IPS DF 4.7 (cell line): ENCODE measurements around the gene PHLPP2.
"Not testable (repeated sequence)": the region's sequence is repeated elsewhere in the genome, so short reads cannot be mapped to it uniquely, and the experiment has no call there.

Experiments
- DNase-seq: peaks from one replicate; pipeline ENCODE4 v3.0.0-alpha.2; 2013; ENCODE audit warnings: low spot score; ENCODE audit errors: extremely low read depth

The PHLPP2 gene

GRCh38 chr16:71721066-71721740 is 3.3 kb downstream of the PHLPP2 start:
- DNase-seq = no peak

- DNase-seq = no peak
These were observed 12.0 kb downstream of the PHLPP2 start for GRCh38 chr16:71712501-71712900.

GRCh38 chr16:71711789-71712188 is 12.7 kb downstream of the PHLPP2 start:
- no peak for DNase-seq

GRCh38 chr16:71709229-71709781 is 15.2 kb downstream of the PHLPP2 start:
- no peak for DNase-seq

GRCh38 chr16:71708696-71709095 is 15.8 kb downstream of the PHLPP2 start:
- no peak for DNase-seq

- DNase-seq = no peak
These were observed 17.3 kb downstream of the PHLPP2 start for GRCh38 chr16:71707199-71707598.

- no peak for DNase-seq
These were observed 18.5 kb downstream of the PHLPP2 start for GRCh38 chr16:71706046-71706445.

- no peak for DNase-seq
These were observed 21.2 kb downstream of the PHLPP2 start for GRCh38 chr16:71703333-71703732.

GRCh38 chr16:71700831-71701230 is 23.7 kb downstream of the PHLPP2 start:
- DNase-seq = no peak

GRCh38 chr16:71698491-71698890 is 26.0 kb downstream of the PHLPP2 start:
- no peak for DNase-seq

GRCh38 chr16:71693164-71693563 is 31.3 kb downstream of the PHLPP2 start:
- DNase-seq = no peak

- DNase-seq = no peak
These were observed 34.6 kb downstream of the PHLPP2 start for GRCh38 chr16:71689901-71690300.

- DNase-seq = no peak
These were observed 36.6 kb downstream of the PHLPP2 start for GRCh38 chr16:71687861-71688260.

- DNase-seq = not testable (repeated sequence)
These were observed 40.2 kb downstream of the PHLPP2 start for GRCh38 chr16:71684280-71684679.

- no peak for DNase-seq
These were observed 43.1 kb downstream of the PHLPP2 start for GRCh38 chr16:71681360-71681759.

- no peak for DNase-seq
These were observed 48.3 kb downstream of the PHLPP2 start for GRCh38 chr16:71676236-71676635.

GRCh38 chr16:71675380-71675779 is 49.1 kb downstream of the PHLPP2 start:
- DNase-seq = no peak

GRCh38 chr16:71674229-71674628 is 50.3 kb downstream of the PHLPP2 start:
- DNase-seq = no peak

GRCh38 chr16:71673582-71673973 is 50.9 kb downstream of the PHLPP2 start:
- no peak for DNase-seq

GRCh38 chr16:71672803-71673581 is 51.5 kb downstream of the PHLPP2 start:
- DNase-seq = no peak

- no peak for DNase-seq
These were observed 52.4 kb downstream of the PHLPP2 start for GRCh38 chr16:71672125-71672524.

GRCh38 chr16:71671165-71671564 is 53.3 kb downstream of the PHLPP2 start:
- DNase-seq = no peak

GRCh38 chr16:71670537-71670936 is 54.0 kb downstream of the PHLPP2 start:
- no peak for DNase-seq
